CD4-positive, alpha-beta T cell treated with Interleukin-2 at 100 ng/mL for 4 hours (primary cell): ENCODE measurements around the gene ZGRF1.
"Not testable (repeated sequence)": the region's sequence is repeated elsewhere in the genome, so short reads cannot be mapped to it uniquely, and the experiment has no call there.

Source experiments
- DNase-seq: peaks from one replicate; pipeline ENCODE4 v3.0.0-alpha.2; 2020; ENCODE audit warnings: low spot score

ZGRF1 gene

GRCh38 chr4:112514647-112515197, 122.0 kb downstream of the ZGRF1 start:
- DNase-seq, result no peak

GRCh38 chr4:112513971-112514646, 122.6 kb downstream of the ZGRF1 start:
- DNase-seq, result no peak

- DNase-seq, result no peak
Observed at GRCh38 chr4:112511803-112512118, 124.9 kb downstream of the ZGRF1 start.

GRCh38 chr4:112511093-112511802, 125.5 kb downstream of the ZGRF1 start:
- no peak for DNase-seq

GRCh38 chr4:112510291-112511092, 126.2 kb downstream of the ZGRF1 start:
- DNase-seq, result no peak

- DNase-seq, result no peak
Observed at GRCh38 chr4:112509243-112510141, 127.2 kb downstream of the ZGRF1 start.

GRCh38 chr4:112508356-112508755, 128.4 kb downstream of the ZGRF1 start:
- DNase-seq, result no peak

- DNase-seq, result no peak
Observed at GRCh38 chr4:112504807-112505206, 131.9 kb downstream of the ZGRF1 start.

- DNase-seq, result no peak
Observed at GRCh38 chr4:112502871-112503270, 133.8 kb downstream of the ZGRF1 start.

- DNase-seq, result no peak
Observed at GRCh38 chr4:112492321-112492720, 144.4 kb downstream of the ZGRF1 start.

GRCh38 chr4:112490808-112491207, 145.9 kb downstream of the ZGRF1 start:
- DNase-seq, result not testable (repeated sequence)
